Measurements from ENCODE around the gene OR4S2. TPM values are rescaled to one million over a fixed set of nuclear protein-coding genes. Genes with fewer than 3 reads are reported as not detected.

OR4S2 gene
- total and polyA plus RNA-seq, 2 donors from 2014 or later: not detected

DNA sequence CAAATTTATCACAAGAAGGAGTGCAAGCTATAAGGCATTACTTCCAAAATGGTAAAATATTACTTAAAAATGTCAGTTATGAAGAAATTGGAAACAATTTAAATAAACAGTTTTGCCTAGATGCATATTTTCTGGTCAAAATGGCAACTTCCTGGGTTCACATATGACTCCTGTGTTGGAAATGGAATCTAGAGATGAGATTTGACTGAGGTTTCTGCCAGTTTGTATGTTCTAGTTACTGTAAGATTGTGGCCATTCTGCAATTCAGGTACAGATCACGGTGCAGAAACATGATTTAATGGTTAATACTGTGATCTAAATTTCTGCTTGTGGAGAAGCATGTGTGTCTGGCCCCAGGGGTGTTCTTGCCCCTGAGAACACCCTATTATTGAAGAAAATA is 10.5 kb downstream of the OR4S2 start:
- H3K27ac ChIP-seq (ENCODE audit: low read depth in 2 of 2, low read length in 2 of 2): no peak overlapping the region
- no peak overlapping the region for H3K4me3 ChIP-seq (ENCODE audit: low read length in 3 of 3)
- FAIRE-seq (no peak), DNase-seq (no peak)
- intact Hi-C loops (cut with DNase I): no loop called here
- no peak overlapping the region for H3K9ac ChIP-seq (ENCODE audit: low read length in 3 of 3)
- no peaks in the 10 kb centered on the region for H3K9me3 ChIP-seq (ENCODE audit: control insufficient read depth in 2 of 3, insufficient read depth in 1 of 3, low read length in 3 of 3)
- no peaks in the 10 kb centered on the region for H3K36me3 ChIP-seq (ENCODE audit: control insufficient read depth in 2 of 3, insufficient read depth in 3 of 3, low read length in 3 of 3)
- no peaks in the 10 kb centered on the region for H3K27me3 ChIP-seq (ENCODE audit: control insufficient read depth, insufficient read depth, low read length)
- no peaks in the 10 kb centered on the region for H3K4me1 ChIP-seq (ENCODE audit: control insufficient read depth in 2 of 3, insufficient read depth in 2 of 3, low read depth in 1 of 3, low read length in 3 of 3)
- TF ChIP-seq, protein P1, sequence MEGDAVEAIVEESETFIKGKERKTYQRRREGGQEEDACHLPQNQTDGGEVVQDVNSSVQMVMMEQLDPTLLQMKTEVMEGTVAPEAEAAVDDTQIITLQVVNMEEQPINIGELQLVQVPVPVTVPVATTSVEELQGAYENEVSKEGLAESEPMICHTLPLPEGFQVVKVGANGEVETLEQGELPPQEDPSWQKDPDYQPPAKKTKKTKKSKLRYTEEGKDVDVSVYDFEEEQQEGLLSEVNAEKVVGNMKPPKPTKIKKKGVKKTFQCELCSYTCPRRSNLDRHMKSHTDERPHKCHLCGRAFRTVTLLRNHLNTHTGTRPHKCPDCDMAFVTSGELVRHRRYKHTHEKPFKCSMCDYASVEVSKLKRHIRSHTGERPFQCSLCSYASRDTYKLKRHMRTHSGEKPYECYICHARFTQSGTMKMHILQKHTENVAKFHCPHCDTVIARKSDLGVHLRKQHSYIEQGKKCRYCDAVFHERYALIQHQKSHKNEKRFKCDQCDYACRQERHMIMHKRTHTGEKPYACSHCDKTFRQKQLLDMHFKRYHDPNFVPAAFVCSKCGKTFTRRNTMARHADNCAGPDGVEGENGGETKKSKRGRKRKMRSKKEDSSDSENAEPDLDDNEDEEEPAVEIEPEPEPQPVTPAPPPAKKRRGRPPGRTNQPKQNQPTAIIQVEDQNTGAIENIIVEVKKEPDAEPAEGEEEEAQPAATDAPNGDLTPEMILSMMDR (IDR thresholded peaks at IDR 0.05; ENCODE audit: borderline replicate concordance, extremely low read depth, insufficient read depth): no peak

DNA sequence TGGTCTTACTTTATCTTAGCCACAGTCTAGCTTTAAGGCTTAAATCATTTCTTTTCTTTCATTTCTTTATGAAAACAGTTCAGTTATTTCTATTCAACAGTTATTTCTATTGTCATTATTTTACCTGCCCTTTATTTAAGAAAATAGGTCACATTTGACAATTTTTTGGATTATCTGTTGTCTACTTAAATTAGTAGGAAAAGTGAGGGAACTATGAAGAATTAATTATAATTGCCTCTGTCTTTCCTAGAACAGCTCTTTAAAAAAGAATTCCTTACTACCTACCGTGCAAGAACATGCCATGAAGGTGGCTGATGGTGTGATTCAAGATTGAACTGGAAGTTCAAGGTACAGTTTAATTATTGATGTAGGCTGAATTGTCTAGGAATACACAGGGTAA is 13.8 kb downstream of the OR4S2 start, which contains the start of gene OR4C6:
TSS of gene OR4C6 (plus strand) at position 301 of the 400 bp plus-strand sequence. CDS start 2,966 bp downstream, outside the sequence.
- FAIRE-seq (no peak), DNase-seq (no peak)
- no peaks in the 10 kb centered on the region for H3K9me3 ChIP-seq (ENCODE audit: control insufficient read depth in 2 of 3, insufficient read depth in 1 of 3, low read length in 3 of 3)
- no peaks in the 10 kb centered on the region for H3K27me3 ChIP-seq (ENCODE audit: control insufficient read depth, insufficient read depth, low read length)
- intact Hi-C loops (cut with DNase I): no loop called here
- no peaks in the 10 kb centered on the region for H3K4me1 ChIP-seq (ENCODE audit: control insufficient read depth in 2 of 3, insufficient read depth in 2 of 3, low read depth in 1 of 3, low read length in 3 of 3)
- no peaks in the 10 kb centered on the region for H3K36me3 ChIP-seq (ENCODE audit: control insufficient read depth in 2 of 3, insufficient read depth in 3 of 3, low read length in 3 of 3)
- TF ChIP-seq, protein P1 (IDR thresholded peaks at IDR 0.05; ENCODE audit: borderline replicate concordance, extremely low read depth, insufficient read depth): no peak
- H3K27ac ChIP-seq (ENCODE audit: low read depth in 2 of 2, low read length in 2 of 2): no peak within 1 kb of the TSS
- no peak within 1 kb of the TSS for H3K4me3 ChIP-seq (ENCODE audit: low read length in 3 of 3)
- H3K9ac ChIP-seq (ENCODE audit: low read length in 3 of 3): no peak within 1 kb of the TSS

DNA sequence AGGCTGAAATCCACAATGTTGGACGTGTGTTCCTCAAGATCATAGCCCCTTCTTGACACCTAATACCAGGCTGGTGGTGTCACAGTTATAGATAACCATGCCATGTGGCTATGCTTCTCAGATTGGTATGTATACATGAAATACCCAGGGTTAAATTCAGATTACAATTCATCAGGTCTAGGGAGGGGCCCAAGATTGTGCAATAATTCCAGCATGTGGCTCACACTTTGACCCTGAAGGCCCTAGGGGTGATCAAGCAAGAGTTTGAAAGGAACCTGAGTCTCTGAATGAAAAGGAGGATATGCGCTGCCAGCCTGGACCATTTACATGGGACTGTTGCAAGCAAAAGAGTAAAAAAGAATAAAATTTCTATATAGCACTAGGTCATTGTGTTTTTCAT is 21.2 kb downstream of the OR4S2 start:
- DNase-seq: no peak
- Histone ChIP-seq H3K36me3 (ENCODE audit: control insufficient read depth in 2 of 3, insufficient read depth in 3 of 3, low read length in 3 of 3) (no peaks in the 10 kb centered on the region), H3K9me3 (ENCODE audit: control insufficient read depth in 2 of 3, insufficient read depth in 1 of 3, low read length in 3 of 3) (no peaks in the 10 kb centered on the region), H3K27me3 (ENCODE audit: control insufficient read depth, insufficient read depth, low read length) (no peaks in the 10 kb centered on the region), H3K4me1 (ENCODE audit: control insufficient read depth in 2 of 3, insufficient read depth in 2 of 3, low read depth in 1 of 3, low read length in 3 of 3) (no peaks in the 10 kb centered on the region), H3K9ac (ENCODE audit: low read length in 3 of 3) (no peak overlapping the region), H3K4me3 (ENCODE audit: low read length in 3 of 3) (no peak overlapping the region), H3K27ac (ENCODE audit: low read depth in 2 of 2, low read length in 2 of 2) (no peak overlapping the region)
- TF ChIP-seq, protein P1 (IDR thresholded peaks at IDR 0.05; ENCODE audit: borderline replicate concordance, extremely low read depth, insufficient read depth): no peak
- intact Hi-C loops (cut with DNase I): no loop called here
- no peak for FAIRE-seq

DNA sequence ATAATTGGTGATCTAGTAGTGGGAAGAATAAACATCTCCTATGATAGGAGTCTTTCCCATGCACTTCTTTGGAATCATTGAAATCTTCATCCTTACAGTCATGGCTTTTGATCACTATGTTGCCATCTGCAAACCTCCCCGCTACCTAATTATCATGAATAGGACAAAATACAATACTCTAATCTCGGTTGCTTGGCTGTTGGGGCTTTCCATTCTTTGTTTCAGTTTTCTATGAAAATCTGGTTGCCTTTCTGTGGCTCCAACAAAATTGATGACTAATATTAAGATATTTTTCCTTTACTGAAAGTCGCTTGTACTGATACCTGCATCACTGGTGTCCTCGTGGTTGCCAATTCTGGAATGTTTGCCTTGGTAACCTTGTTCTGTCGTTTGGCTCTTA is 25.7 kb downstream of the OR4S2 start:
- intact Hi-C loops (cut with DNase I): no loop called here
- no peak for FAIRE-seq
- TF ChIP-seq, protein P1 (IDR thresholded peaks at IDR 0.05; ENCODE audit: borderline replicate concordance, extremely low read depth, insufficient read depth): no peak

More for the DNA sequence above, 25.7 kb downstream of the OR4S2 start:
- no peak for DNase-seq
- Histone ChIP-seq H3K9me3 (ENCODE audit: control insufficient read depth in 2 of 3, insufficient read depth in 1 of 3, low read length in 3 of 3) (no peaks in the 10 kb centered on the region), H3K27me3 (ENCODE audit: control insufficient read depth, insufficient read depth, low read length) (no peaks in the 10 kb centered on the region), H3K36me3 (ENCODE audit: control insufficient read depth in 2 of 3, insufficient read depth in 3 of 3, low read length in 3 of 3) (no peaks in the 10 kb centered on the region), H3K4me3 (ENCODE audit: low read length in 3 of 3) (no peak overlapping the region), H3K4me1 (ENCODE audit: control insufficient read depth in 2 of 3, insufficient read depth in 2 of 3, low read depth in 1 of 3, low read length in 3 of 3) (no peaks in the 10 kb centered on the region), H3K9ac (ENCODE audit: low read length in 3 of 3) (no peak overlapping the region), H3K27ac (ENCODE audit: low read depth in 2 of 2, low read length in 2 of 2) (no peak overlapping the region)
